HEK293 (cell line): ENCODE results near the gene WDR89.

Experiments
- CTCF ChIP-seq: fragments of 450-650 bp; formaldehyde crosslinking; IDR thresholded peaks from 2 replicates; pipeline ENCODE4 v1.5.1; 2016; ENCODE audit warnings: missing biosample characterization, missing genetic modification characterization
- SP2 ChIP-seq: fragments of 450-650 bp; formaldehyde crosslinking; IDR thresholded peaks from 2 replicates; pipeline ENCODE4 v1.5.1; 2016; ENCODE audit warnings: missing biosample characterization, missing genetic modification characterization
- ZNF274 ChIP-seq, 2 experiments: fragments of 200-500 bp in 1 of 2; fragments of 450-650 bp in 1 of 2; sonication (Bioruptor generic) in 1 of 2; formaldehyde crosslinking in 1 of 2; IDR thresholded peaks; 2 replicates each; pipeline versions ENCODE4 v1.5.1 to v1.6.1; 2014 to 2016; ENCODE audit warnings: borderline replicate concordance in 1 of 2, inconsistent platforms in 1 of 2, low read length in 1 of 2, missing biosample characterization in 1 of 2, missing genetic modification characterization in 1 of 2
- ZNF350 ChIP-seq: fragments of 450-650 bp; formaldehyde crosslinking; IDR thresholded peaks from 2 replicates; pipeline ENCODE4 v1.5.0; 2017; ENCODE audit warnings: missing biosample characterization, mild to moderate bottlenecking, missing genetic modification characterization
- ZSCAN18 ChIP-seq: fragments of 450-650 bp; formaldehyde crosslinking; IDR thresholded peaks from 2 replicates; pipeline ENCODE4 v1.5.1; 2016; ENCODE audit warnings: missing biosample characterization, missing genetic modification characterization

- TF ChIP-seq ZNF350 (no peak), CTCF (tag by site-specific recombination) (no peak), ZNF274 (IDR thresholded peaks at IDR 0.05; ENCODE audit: low read length) (no peak), ZNF274 (tag by site-specific recombination; IDR thresholded peaks at IDR 0.05; ENCODE audit: borderline replicate concordance) (no peak), SP2 (tag by site-specific recombination) (no peak), ZSCAN18 (tag by site-specific recombination) (no peak)
These were observed 37.9 kb downstream of the WDR89 start for GRCh38 chr14:63603749-63604277.
